HS-27A (cell line): ENCODE data around the gene HOXD10.

Experiments used
- DNase-seq: peaks from one replicate; pipeline ENCODE4 v3.0.0-alpha.2; 2012; ENCODE audit warnings: low read depth, missing footprints

HOXD10 gene

DNA sequence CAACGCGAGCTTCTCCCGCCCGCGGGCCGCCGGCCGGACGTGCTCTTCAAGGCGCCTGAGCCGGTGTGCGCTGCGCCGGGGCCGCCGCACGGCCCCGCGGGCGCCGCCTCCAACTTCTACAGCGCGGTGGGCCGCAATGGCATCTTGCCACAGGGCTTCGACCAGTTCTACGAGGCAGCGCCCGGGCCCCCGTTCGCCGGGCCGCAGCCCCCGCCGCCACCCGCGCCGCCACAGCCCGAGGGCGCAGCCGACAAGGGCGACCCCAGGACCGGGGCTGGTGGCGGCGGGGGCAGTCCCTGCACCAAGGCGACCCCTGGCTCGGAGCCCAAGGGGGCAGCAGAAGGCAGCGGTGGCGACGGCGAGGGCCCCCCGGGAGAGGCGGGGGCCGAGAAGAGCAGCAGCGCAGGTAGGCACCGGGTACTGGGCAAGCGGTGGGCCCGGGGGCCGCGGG lies 8.8 kb upstream of the HOXD10 start:
- DNase-seq: no peak

DNA sequence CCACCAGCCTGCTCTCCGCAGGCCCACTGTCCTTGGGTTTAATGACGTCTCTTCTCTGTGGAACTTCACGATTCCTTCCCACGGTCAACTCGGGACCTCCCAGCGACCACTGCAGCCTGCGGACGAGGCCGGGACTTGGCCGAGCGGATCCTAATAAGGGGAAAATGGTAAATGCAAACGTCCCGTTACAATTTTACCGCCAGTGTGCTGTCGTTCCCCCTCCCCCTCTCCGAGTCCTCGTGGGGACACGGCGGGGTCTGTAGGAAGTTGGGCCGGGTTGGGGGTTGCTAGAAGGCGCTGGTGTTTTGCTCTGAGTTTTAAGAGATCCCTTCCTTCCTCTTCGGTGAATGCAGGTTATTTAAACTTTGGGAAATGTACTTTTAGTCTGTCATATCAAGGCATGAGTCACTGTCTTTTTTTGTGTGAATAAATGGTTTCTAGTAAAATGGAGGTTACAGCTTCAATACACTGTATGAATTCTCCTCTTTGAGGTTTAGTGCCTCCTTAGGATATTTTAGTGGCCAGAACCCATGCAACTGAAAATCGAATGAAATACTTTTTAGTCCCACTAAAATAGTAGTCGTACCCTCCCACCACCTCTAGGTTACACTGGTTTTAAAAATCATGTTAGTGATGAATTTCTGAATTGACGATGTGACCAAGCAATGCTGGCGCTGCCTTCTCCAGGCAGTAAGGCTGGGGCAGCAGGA lies 7.2 kb upstream of the HOXD10 start:
- no peak for DNase-seq

DNA sequence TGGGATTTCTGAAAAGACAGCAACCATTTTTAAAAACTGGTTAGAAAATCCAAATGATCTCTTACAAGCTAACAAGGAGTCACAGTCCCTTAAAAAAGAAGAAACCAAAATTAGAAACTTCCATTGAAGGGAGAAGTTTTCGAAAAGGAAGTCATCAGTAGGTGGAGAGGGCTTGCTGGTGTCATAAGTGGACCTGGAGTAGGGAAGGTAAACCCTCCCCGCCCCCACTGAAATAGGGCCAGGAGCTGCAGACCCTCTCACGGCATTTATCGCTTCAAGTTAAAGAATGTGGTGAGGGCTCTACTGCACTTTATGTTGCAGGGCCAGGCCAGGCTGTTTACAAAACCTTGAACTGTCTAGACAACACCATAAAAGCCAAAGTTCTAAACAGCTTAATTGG lies 6.6 kb upstream of the HOXD10 start:
- no peak for DNase-seq

DNA sequence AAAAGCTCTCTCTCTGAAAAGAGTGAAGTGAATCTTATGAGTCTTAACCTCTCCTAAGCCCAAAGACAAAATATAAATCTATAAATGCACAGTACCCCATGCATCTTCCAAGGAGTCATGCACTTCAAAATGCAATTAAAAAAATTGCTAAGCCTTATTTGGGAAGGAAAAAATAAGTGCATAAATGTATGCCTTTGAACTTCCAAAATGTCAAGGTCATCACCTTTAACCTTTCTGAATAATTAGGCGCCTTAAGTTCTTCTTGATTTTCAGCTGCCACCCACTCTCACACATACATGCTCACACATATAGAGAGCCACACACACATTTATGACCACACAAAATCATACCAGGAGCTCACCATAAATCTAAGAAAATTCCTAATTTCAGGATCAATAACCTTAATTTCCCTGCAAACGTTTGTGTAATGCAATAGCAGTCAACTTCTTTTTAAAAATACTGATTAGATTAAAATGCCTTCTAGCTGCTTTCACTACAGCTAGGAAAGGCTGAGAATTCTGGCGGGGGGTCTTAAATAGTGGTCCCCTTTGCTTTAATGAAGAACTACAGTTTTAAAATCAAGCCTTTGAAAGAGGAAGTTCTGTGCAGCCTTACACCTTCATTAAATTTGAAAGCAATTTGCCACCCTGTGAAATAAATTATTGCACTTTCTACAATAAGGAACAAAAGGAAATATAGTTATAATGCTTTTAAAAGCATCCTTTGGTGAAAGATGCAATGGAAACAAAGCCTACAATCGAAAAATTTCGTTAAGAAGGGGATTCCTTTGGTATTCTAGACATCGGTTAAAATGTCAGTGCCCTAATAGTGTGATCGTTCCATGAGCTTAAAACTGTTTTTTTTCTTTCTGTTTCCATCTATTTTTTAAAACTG lies 5.9 kb upstream of the HOXD10 start:
- no peak for DNase-seq

DNA sequence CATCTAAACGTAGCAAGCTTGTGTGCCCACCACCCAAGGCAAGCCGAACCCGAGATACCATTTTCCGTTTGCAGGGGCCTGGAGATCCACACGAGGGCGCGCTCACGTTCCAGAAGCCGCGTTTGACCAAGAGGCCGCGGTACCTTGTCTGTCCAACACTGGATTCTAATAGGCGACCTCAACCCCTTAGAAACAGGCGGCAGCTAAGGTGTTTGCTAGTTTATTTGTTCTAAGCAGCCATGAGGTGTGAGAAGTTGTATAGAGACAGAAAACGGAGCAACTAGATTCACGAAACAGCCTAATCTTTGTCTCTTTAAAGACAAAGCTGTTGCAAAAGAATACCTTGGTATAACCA lies 5.3 kb upstream of the HOXD10 start:
- DNase-seq: no peak

DNA sequence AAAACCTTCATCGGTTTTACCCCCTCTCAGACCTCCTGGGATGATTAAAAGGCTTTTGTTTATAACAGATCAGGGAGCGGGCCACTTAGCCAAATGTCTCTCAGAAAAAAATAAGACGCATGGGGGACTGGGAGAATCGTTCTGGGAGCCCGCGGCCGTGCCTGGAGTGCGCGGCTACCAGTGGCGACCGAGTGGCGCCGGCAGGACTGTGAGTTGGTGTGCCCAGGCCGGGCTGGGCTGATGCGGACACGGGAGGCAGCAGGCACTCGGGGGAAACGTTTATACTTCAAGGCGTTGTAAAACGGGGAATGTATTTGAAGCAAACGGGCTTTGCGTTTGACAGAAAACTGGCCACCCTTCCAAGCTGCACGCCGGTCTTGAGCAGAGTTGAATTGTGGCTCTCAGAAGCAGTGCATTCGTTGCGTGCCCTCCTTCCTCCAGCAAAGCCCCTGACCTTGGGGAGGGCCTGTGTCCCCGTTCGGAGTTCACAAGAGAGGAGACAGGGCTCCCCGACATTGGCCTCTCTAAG lies 4.7 kb upstream of the HOXD10 start:
- DNase-seq: no peak

DNA sequence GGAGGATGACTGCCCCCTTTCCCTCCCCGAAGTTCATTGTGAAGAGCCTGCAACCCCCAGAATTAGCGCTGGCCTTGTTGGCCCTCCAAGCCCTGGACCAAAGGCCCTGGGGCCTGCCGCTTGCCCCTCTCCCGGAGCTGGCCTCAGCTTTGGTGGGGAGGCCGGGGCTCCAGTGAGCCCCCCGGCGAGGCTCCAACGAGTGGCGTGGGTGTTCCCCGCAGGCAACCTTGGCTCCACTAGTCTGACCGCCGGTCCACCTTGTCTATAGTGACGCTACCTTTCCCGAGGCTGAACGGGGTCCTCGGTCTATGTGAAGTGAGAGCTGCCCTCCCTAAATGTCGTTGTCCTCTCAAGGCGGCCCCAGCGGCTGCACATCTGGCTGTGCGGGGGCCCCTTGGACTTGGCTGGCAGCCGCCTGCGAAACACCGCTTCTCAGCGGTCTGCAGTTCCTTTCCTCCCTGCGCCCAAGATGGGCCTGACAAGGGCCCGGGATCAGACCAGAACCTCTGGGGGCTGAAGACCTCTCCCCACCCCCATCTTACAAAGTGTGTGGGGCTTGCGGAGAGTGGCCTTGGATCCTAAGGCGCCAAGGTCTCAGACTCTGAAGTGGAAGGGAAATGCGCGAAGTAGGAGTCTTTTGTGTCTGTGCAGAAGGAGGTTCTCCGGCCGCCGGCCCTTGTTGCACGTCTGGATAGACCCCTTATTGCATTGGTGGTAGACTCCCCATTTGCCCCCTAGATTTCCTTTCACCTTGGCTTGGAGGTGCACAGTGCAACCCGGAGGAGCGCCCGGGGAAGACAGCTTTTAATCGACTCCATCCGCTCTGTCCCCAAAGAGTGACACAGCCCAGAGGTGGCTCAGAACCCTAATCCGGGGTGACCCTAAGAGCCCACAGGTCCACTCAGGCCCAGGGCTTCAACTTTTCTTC lies 3.9 kb upstream of the HOXD10 start:
- DNase-seq: no peak

DNA sequence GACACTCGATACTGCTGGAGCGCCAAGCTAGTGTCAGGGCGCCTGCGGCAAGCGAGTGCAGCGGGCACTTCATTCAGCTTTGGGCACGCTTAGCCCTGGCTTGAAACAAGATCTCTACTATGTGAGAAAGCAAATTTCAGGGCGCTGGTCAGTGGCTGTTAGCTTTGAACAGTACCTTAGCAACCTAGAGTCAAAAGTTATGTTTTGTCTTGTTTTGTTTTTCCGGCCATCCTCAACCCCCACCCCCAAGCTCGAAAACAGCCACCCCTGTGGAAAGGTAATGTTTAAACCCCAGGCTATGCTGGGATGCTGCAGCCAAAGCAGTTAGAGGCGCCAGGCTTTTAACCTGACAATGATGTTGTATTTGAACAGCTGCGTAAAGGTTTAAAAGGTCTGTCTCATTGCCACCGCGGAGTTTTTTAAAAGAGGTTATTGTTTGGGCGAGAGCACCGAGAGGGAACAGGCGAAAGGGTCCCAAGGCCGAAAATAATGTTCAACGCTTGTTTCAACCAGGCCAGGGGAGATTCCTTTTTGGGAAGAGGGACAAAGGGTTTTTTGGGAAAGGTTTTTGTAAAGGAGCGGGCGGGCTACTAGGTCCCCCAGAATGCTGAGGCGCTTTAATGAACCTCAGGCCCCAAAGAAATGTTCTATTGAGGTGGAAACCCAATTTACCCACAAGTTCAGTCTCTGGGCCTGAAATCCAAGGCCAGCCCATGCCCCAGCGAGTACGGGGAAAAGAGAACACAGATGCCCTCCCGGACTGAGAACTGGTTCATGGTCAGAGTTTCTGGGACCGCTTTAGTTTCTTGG lies 2.3 kb upstream of the HOXD10 start:
- no peak for DNase-seq

DNA sequence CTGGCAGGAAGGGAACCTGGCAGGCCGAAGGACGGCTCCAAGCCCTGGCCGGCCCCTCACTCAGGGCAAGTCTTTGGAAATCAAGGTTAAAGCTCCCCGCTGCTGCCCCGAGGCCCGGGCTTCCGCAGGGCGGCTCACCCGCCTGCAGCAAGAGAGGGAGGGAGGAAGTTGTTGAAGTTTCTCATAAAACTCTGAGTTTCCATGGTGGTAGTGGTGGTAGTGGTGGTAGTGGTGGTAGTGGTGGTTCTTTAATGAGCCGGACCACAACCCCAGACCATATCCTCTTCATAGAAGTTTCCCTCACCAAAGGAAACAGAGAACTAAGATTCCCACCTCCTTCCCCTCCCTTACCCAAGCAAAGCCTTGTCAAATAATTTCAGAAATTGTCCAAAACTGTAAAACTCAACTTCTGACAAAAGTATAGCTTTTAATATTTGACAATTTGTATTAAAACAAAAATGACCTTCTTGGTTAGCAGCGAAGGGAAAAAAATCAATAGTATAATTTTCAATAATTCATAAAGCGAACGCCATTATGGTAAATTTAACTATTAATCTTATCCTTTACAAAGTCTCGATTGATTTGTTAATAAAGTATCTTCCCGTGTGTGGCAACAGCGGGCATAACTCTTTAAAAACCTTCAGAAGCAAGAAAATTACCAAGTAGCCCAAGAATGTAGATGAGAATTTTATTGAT lies 1.5 kb upstream of the HOXD10 start:
- no peak for DNase-seq

DNA sequence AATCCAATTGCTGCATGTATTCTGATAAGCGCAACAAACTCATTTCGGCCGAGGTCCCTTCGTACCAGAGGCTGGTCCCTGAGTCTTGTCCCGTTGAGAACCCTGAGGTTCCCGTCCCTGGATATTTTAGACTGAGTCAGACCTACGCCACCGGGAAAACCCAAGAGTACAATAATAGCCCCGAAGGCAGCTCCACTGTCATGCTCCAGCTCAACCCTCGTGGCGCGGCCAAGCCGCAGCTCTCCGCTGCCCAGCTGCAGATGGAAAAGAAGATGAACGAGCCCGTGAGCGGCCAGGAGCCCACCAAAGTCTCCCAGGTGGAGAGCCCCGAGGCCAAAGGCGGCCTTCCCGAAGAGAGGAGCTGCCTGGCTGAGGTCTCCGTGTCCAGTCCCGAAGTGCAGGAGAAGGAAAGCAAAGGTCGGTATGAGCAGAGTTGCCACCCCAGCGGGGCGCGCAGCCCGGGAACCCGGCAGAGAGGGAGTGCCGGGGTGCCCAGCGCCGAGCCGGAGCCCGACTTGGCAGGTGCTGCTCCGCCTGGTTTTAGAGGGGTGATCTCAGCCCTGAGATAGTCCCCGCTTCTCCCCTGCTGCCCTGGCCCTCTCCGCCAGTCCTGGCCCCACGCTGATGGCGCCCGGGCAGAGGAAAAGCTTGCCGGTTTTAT lies 714 bp downstream of the HOXD10 start:
- DNase-seq: no peak

DNA sequence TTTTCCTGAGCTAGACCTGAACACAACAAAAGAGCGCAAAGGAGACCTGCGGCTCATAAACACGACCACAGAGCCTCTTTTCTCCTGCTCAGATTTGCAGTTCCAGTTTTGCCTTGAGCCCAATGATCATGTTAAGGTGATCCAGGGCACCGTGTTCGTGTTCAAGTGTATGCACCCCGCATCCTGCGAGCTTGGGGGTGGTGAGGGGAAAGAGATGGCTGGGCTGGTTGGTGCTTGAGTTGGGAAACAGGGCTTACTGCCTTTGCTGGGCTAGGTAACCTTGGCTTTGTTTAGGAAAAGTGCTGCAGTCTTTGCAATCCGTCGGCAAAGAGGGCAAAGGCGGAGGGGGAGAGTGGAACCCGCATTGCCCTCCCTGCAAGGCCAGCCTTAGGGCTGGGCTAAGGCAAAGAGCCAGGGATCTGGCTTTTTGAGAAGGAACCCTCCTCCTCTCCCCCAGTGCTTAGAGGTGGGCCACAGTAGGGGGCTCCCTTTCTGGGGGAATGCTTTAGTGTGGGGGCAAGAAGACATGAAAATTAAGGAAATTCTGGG lies 1.3 kb downstream of the HOXD10 start:
- DNase-seq: no peak

DNA sequence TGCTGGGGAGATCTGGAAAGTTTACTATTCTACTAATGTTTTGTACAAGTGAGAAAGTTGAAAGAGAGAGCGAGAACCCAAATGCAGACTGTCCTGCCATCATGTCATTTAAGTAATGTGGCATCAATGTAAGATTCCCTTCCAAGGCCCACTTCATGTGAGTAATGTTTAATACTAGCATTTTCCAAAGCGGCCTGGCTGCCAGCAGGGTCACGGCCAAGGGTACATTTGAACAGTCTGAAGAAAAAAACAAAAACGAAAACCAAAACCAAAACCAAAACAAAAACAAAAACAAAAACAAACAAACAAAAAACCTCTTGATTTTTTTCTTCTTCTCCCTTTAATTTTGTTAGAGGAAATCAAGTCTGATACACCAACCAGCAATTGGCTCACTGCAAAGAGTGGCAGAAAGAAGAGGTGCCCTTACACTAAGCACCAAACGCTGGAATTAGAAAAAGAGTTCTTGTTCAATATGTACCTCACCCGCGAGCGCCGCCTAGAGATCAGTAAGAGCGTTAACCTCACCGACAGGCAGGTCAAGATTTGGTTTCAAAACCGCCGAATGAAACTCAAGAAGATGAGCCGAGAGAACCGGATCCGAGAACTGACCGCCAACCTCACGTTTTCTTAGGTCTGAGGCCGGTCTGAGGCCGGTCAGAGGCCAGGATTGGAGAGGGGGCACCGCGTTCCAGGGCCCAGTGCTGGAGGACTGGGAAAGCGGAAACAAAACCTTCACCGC lies 2.2 kb downstream of the HOXD10 start:
- no peak for DNase-seq

DNA sequence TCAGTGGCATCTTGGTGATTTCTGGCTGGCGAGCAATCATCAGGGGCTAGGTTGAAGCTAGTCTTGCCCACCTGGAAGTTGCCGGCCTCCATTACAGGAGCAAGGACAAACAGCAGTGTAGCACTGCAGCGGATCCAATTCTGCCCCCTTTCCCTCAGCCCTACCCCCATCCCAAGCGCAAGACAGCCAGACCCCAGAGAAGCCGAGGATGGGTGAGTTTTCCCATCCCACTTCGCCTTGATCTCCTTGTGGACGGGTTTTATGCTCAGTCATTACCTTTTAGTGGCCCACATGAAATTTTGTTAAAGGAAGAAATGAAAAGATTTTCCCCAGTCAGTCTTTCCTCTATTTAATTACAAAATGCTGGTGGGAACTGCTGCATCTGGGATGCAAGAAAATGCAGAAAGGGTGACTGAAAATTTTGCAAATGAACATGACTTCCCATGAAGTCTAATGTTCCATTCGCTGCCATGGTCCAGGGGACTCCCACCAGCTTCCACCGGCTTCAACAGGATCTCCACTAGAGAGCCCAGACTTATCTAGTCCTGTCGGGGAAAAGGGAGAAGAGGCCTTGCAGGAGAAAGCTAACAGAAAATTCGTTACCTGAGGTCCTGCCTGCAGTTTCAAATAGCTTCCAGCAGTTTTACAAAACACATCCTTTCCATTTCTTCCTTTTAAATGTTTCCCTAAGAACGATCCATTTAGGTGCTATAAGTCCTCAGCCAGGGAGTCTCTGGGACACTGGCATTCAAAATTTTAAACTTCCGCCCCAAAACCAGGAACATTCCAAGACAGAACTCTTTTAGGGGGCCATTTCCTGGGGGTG lies 4.0 kb downstream of the HOXD10 start:
- DNase-seq: no peak

DNA sequence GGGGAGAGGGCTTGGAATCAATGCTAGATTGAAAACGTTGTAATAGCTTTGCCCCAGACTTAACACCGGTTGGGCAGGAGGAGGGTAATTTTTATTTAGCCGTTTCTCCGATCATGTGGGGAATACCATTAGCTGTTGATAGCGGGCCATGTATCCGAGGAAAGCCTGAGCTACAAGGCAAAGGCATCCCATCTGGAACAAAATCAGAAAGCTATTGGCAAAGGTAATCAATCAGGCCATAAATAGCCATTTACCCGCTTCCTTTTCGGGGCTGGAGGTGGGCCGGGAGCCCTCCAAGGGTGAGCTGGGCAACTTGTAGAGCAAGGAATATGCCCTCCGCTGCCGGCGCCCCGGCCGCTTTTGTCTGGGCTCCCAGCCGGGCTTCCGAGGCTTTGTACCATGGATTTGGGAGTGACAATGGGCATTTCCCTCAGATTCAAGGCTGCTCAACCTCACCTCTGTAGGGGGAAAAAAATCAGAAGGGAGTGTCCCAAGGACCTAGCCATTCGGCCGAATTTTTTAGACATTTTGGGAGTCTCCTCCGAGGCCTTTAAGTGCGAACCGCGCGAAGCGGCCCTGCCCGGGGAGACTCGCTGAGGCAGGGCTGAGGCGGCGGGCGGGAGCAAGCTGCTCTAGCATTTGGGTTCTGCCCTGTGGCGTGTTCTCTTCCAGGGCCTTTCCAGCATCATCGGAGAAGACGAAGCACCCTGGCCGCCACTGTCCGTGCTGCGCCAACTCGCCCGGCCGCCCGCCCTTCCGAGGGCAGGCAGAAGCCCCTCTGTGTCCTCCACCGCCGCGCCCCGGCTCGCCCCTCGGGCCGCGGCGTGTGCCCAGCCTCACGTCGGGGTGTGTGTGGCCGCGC lies 4.8 kb downstream of the HOXD10 start:
- no peak for DNase-seq

DNA sequence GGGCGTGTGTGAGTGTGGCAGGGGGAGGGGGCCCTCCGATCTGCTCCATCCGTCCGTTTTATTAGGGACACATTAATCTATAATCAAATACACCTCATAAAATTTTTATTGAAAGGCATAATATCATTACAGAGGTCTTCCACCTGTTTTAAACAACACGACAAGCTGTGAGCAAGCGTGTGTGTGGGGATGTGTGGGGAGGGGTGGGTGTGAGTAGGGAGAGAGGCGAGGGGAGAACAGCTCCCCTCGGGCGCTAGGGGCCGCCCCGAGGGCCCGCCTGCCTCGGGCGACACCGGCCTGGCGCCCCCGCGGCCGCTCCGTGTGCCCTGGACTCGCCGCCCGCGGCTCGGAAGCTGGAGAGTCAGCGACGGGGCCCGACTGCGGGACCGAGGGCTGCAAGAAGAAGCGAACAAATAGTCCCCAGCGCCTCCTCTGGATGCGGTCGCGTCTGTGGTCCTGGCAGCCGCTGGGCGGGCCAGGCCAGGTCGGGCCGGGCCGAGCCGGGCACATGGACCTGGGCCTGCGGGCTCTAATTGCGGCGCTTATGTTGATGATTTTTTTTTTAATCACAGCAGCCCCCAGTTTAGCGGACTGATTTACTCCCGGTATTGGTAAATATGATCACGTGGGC lies 5.6 kb downstream of the HOXD10 start:
- DNase-seq: no peak

DNA sequence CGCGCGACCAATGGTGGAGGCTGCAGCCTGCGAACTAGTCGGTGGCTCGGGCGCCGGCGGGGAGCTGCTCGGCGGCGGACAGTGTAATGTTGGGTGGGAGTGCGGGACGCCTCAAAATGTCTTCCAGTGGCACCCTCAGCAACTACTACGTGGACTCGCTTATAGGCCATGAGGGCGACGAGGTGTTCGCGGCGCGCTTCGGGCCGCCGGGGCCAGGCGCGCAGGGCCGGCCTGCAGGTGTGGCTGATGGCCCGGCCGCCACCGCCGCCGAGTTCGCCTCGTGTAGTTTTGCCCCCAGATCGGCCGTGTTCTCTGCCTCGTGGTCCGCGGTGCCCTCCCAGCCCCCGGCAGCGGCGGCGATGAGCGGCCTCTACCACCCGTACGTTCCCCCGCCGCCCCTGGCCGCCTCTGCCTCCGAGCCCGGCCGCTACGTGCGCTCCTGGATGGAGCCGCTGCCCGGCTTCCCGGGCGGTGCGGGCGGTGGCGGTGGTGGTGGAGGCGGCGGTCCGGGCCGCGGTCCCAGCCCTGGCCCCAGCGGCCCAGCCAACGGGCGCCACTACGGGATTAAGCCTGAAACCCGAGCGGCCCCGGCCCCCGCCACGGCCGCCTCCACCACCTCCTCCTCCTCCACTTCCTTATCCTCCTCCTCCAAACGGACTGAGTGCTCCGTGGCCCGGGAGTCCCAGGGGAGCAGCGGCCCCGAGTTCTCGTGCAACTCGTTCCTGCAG lies 6.3 kb downstream of the HOXD10 start, which contains the start of gene HOXD9:
HOXD9 (plus strand) TSS at position 37 of the 728 bp plus-strand sequence; CDS start at position 87, 50 bp downstream.
- DNase-seq: no peak
